Neural cell (in vitro differentiated cells): ENCODE data around the gene CAMK2B. TPM values are rescaled to one million over a fixed set of nuclear protein-coding genes. Genes with fewer than 3 reads are reported as not detected.

Experiments
- H2AFZ ChIP-seq: fragments of 200-600, 300-800 bp; sonication (generic), shearing (Covaris generic); 2 replicates; pipeline ENCODE4 v1.6.0; 2014; ENCODE audit warnings: low read depth, mild to moderate bottlenecking, antibody characterized with exemption, low read length, moderate library complexity
- H3F3A ChIP-seq: fragments of 200-600 bp; shearing (Covaris generic); 2 replicates; pipeline ENCODE4 v1.6.1; 2016; ENCODE audit warnings: mild to moderate bottlenecking, moderate library complexity, mixed read lengths, antibody characterized with exemption, low read length; ENCODE audit not compliant: insufficient read depth, poor library complexity, severe bottlenecking
- H3K27ac ChIP-seq: fragments of 200-600, 300-800 bp; sonication (generic), shearing (Covaris generic); 2 replicates; pipeline ENCODE4 v1.5.1; 2014; ENCODE audit warnings: mild to moderate bottlenecking, low read length, moderate library complexity
- H3K27me3 ChIP-seq: fragments of 300-800, 200-600 bp; sonication (generic), shearing (Covaris generic); 2 replicates; pipeline ENCODE4 v1.6.0; 2014; ENCODE audit warnings: mild to moderate bottlenecking, low read depth, low read length, moderate library complexity; ENCODE audit not compliant: insufficient read depth
- H3K36me3 ChIP-seq: fragments of 300-800, 200-600 bp; sonication (generic), shearing (Covaris generic); 2 replicates; pipeline ENCODE4 v1.5.1; 2014; ENCODE audit warnings: mild to moderate bottlenecking, antibody characterized with exemption, low read length, moderate library complexity; ENCODE audit not compliant: insufficient read depth
- H3K4me2 ChIP-seq: fragments of 300-800, 200-600 bp; sonication (generic), shearing (Covaris generic); 2 replicates; pipeline ENCODE4 v1.6.0; 2014; ENCODE audit warnings: mild to moderate bottlenecking, low read length
- H3K4me3 ChIP-seq: fragments of 300-800, 200-600 bp; sonication (generic), shearing (Covaris generic); 2 replicates; pipeline ENCODE4 v1.5.1; 2014; ENCODE audit warnings: mild to moderate bottlenecking, low read length, moderate library complexity
- H3K79me2 ChIP-seq: fragments of 200-600 bp; shearing (Covaris generic); replicated peaks from 2 replicates; pipeline ENCODE4 v1.6.0; 2014; ENCODE audit warnings: mild to moderate bottlenecking, low read length, moderate library complexity; ENCODE audit not compliant: insufficient read depth
- H3K9ac ChIP-seq: fragments of 300-800, 200-600 bp; sonication (generic), shearing (Covaris generic); 2 replicates; pipeline ENCODE4 v1.6.1; 2016; ENCODE audit warnings: mild to moderate bottlenecking, low read length, mixed read lengths
- H3K9me2 ChIP-seq: fragments of 200-600 bp; shearing (Covaris generic); 2 replicates; pipeline ENCODE4 v1.6.1; 2016; ENCODE audit warnings: mild to moderate bottlenecking, low read length, mixed read lengths; ENCODE audit not compliant: insufficient read depth
- H3K9me3 ChIP-seq: fragments of 200-600, 300-800 bp; sonication (generic), shearing (Covaris generic); 2 replicates; pipeline ENCODE4 v1.6.1; 2016; ENCODE audit warnings: mild to moderate bottlenecking, mixed run types, low read length, moderate library complexity, mixed read lengths
- H4K20me1 ChIP-seq: fragments of 200-600 bp; shearing (Covaris generic); 2 replicates; pipeline ENCODE4 v1.6.1; 2016; ENCODE audit warnings: mild to moderate bottlenecking, mixed run types; ENCODE audit not compliant: insufficient read depth
- EP300 ChIP-seq: fragments of 450-650 bp; conservative IDR thresholded peaks from 2 replicates; pipeline ENCODE4 v1.6.1; 2014; ENCODE audit warnings: antibody characterized with exemption, mild to moderate bottlenecking, moderate library complexity; ENCODE audit not compliant: poor library complexity, severe bottlenecking
- EZH2 ChIP-seq: fragments of 200-600, 300-800 bp; shearing (Covaris generic), sonication (generic); IDR thresholded peaks from 2 replicates; pipeline ENCODE4 v1.6.1; 2014; ENCODE audit warnings: antibody characterized with exemption, low read length, borderline replicate concordance, mild to moderate bottlenecking; ENCODE audit not compliant: insufficient read depth, poor library complexity, severe bottlenecking
- MXI1 ChIP-seq: fragments of 450-650 bp; conservative IDR thresholded peaks from 2 replicates; pipeline ENCODE4 v1.6.1; 2014; ENCODE audit warnings: antibody characterized with exemption, mild to moderate bottlenecking; ENCODE audit not compliant: poor library complexity, severe bottlenecking
- POLR2AphosphoS5 ChIP-seq: IDR thresholded peaks from 2 replicates; pipeline ENCODE4 v1.6.1; 2012
- RAD21 ChIP-seq: fragments of 450-650 bp; conservative IDR thresholded peaks from 2 replicates; pipeline ENCODE4 v1.6.1; 2014; ENCODE audit warnings: antibody characterized with exemption, mild to moderate bottlenecking, moderate library complexity
- SMC3 ChIP-seq: fragments of 450-650 bp; conservative IDR thresholded peaks from 2 replicates; pipeline ENCODE4 v1.6.1; 2014; ENCODE audit warnings: antibody characterized with exemption, mild to moderate bottlenecking, moderate library complexity; ENCODE audit not compliant: poor library complexity
- TAF1 ChIP-seq: IDR thresholded peaks from 2 replicates; pipeline ENCODE4 v1.6.1; 2012; ENCODE audit warnings: low read depth
- polyA plus RNA-seq: library from polyadenylated mRNA; depleted of rRNA; stranded (reverse); fragments of >200 nt; gene quantifications from 2 replicates; pipeline ENCODE4 v1.2.3, GENCODE V29; 2014
- TF ChIP-seq, protein P1 (sequence below): fragments of 450-650 bp; IDR thresholded peaks from 2 replicates; pipeline ENCODE4 v1.5.1; 2014; ENCODE audit warnings: antibody characterized with exemption, mild to moderate bottlenecking, moderate library complexity; ENCODE audit not compliant: poor library complexity, severe bottlenecking
- TF ChIP-seq, protein P2 (sequence below): IDR thresholded peaks from 2 replicates; pipeline ENCODE4 v1.6.1; 2012; ENCODE audit warnings: borderline replicate concordance

Gene CAMK2B
- polyA plus RNA-seq, 1 donor from 2014 or later = 67.3 TPM

GRCh38 chr7:44280636-44280992 lies 44.8 kb downstream of the CAMK2B start:
- Histone ChIP-seq H3K9ac (no peak overlapping the region), H3K9me3 (no peaks in the 10 kb centered on the region), H3K79me2 (no peaks in the 10 kb centered on the region), H3K36me3 (no peaks in the 10 kb centered on the region), H3K4me3 (no peak overlapping the region), H3K27ac (no peak overlapping the region), H2AFZ (no peak overlapping the region), H3F3A (no peaks in the 10 kb centered on the region), H3K9me2 (no peaks in the 10 kb centered on the region), H4K20me1 (no peaks in the 10 kb centered on the region), H3K4me2 (no peak overlapping the region), H3K27me3 (no peaks in the 10 kb centered on the region)
- TF ChIP-seq EP300 = no peak
- no peak for TF ChIP-seq TAF1
- TF ChIP-seq, protein P1, sequence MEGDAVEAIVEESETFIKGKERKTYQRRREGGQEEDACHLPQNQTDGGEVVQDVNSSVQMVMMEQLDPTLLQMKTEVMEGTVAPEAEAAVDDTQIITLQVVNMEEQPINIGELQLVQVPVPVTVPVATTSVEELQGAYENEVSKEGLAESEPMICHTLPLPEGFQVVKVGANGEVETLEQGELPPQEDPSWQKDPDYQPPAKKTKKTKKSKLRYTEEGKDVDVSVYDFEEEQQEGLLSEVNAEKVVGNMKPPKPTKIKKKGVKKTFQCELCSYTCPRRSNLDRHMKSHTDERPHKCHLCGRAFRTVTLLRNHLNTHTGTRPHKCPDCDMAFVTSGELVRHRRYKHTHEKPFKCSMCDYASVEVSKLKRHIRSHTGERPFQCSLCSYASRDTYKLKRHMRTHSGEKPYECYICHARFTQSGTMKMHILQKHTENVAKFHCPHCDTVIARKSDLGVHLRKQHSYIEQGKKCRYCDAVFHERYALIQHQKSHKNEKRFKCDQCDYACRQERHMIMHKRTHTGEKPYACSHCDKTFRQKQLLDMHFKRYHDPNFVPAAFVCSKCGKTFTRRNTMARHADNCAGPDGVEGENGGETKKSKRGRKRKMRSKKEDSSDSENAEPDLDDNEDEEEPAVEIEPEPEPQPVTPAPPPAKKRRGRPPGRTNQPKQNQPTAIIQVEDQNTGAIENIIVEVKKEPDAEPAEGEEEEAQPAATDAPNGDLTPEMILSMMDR = no peak
- TF ChIP-seq RAD21 = no peak
- no peak for TF ChIP-seq POLR2AphosphoS5
- no peak for TF ChIP-seq MXI1
- TF ChIP-seq SMC3 = no peak
- no peak for TF ChIP-seq EZH2
- TF ChIP-seq, protein P2, sequence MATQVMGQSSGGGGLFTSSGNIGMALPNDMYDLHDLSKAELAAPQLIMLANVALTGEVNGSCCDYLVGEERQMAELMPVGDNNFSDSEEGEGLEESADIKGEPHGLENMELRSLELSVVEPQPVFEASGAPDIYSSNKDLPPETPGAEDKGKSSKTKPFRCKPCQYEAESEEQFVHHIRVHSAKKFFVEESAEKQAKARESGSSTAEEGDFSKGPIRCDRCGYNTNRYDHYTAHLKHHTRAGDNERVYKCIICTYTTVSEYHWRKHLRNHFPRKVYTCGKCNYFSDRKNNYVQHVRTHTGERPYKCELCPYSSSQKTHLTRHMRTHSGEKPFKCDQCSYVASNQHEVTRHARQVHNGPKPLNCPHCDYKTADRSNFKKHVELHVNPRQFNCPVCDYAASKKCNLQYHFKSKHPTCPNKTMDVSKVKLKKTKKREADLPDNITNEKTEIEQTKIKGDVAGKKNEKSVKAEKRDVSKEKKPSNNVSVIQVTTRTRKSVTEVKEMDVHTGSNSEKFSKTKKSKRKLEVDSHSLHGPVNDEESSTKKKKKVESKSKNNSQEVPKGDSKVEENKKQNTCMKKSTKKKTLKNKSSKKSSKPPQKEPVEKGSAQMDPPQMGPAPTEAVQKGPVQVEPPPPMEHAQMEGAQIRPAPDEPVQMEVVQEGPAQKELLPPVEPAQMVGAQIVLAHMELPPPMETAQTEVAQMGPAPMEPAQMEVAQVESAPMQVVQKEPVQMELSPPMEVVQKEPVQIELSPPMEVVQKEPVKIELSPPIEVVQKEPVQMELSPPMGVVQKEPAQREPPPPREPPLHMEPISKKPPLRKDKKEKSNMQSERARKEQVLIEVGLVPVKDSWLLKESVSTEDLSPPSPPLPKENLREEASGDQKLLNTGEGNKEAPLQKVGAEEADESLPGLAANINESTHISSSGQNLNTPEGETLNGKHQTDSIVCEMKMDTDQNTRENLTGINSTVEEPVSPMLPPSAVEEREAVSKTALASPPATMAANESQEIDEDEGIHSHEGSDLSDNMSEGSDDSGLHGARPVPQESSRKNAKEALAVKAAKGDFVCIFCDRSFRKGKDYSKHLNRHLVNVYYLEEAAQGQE = no peak

- H3K9me2 ChIP-seq = no peaks in the 10 kb centered on the region
- no peak overlapping the region for H2AFZ ChIP-seq
- H3K4me2 ChIP-seq = no peak overlapping the region
- no peaks in the 10 kb centered on the region for H3K36me3 ChIP-seq
- no peaks in the 10 kb centered on the region for H3K79me2 ChIP-seq
- no peak overlapping the region for H3K27ac ChIP-seq
- TF ChIP-seq MXI1 = no peak
- TF ChIP-seq EZH2 = no peak
- no peak for TF ChIP-seq EP300
- TF ChIP-seq, protein P1 = no peak
- TF ChIP-seq, protein P2 = no peak
- no peaks in the 10 kb centered on the region for H3K9me3 ChIP-seq
- H4K20me1 ChIP-seq = no peaks in the 10 kb centered on the region
- H3K27me3 ChIP-seq = no peaks in the 10 kb centered on the region
- H3K4me3 ChIP-seq = no peak overlapping the region
- H3K9ac ChIP-seq = no peak overlapping the region
- no peaks in the 10 kb centered on the region for H3F3A ChIP-seq
Observed at GRCh38 chr7:44279731-44280505, 45.5 kb downstream of the CAMK2B start.
